B cell (primary cell): ENCODE results near the gene TUBA8.

Experiments
- CTCF ChIP-seq: fragments of 200-600 bp; IDR thresholded peaks from one replicate; pipeline ENCODE4 v1.8.0; 2022; ENCODE audit warnings: antibody characterized with exemption, mild to moderate bottlenecking
- EZH2 ChIP-seq: IDR thresholded peaks from 2 replicates; pipeline ENCODE4 v1.6.1; 2012; ENCODE audit warnings: borderline replicate concordance, low read depth, mild to moderate bottlenecking, moderate library complexity, low read length; ENCODE audit not compliant: insufficient read depth, poor library complexity, severe bottlenecking

- TF ChIP-seq CTCF (no peak), EZH2 (no peak)
Measured at GRCh38 chr22:18145676-18146388, 35.2 kb downstream of the TUBA8 start.
